Subcutaneous adipose tissue (tissue), 4 donors: ENCODE data around the gene SET. TPM values are rescaled to one million over a fixed set of nuclear protein-coding genes. Genes with fewer than 3 reads are reported as not detected.

Experiments
- CTCF ChIP-seq: fragments of 450-650 bp; IDR thresholded peaks from one replicate; pipeline ENCODE4 v1.5.1; 2016; ENCODE audit warnings: low read depth, mild to moderate bottlenecking, control low read depth, antibody characterized with exemption, moderate library complexity
- total RNA-seq, 4 donors: library from RNA; depleted of rRNA; stranded (reverse); fragments of >200 nt; gene quantifications; one replicate each; pipeline ENCODE4 v1.1.0, GENCODE V29; 2016

The SET gene
- total RNA-seq, 4 donors from 2014 or later: 116 to 160 (median 146) TPM

- TF ChIP-seq CTCF: no peak
Observed at GRCh38 chr9:128707446-128707845, 18.4 kb downstream of the SET start.

GRCh38 chr9:128712451-128713410 is 23.7 kb downstream of the SET start:
- no peak for TF ChIP-seq CTCF

- no peak for TF ChIP-seq CTCF
Observed at GRCh38 chr9:128713411-128713780, 24.4 kb downstream of the SET start.

GRCh38 chr9:128713941-128714573 is 25.0 kb downstream of the SET start:
- TF ChIP-seq CTCF: no peak

- no peak for TF ChIP-seq CTCF
Observed at GRCh38 chr9:128714586-128715435, 25.8 kb downstream of the SET start.

- TF ChIP-seq CTCF: no peak
Observed at GRCh38 chr9:128715436-128715750, 26.4 kb downstream of the SET start.
